Fibroblast of pulmonary artery (primary cell): ENCODE results near the gene RSPH1.

Experiments used
- DNase-seq: peaks from one replicate; pipeline ENCODE4 v3.0.0-alpha.2; 2010; ENCODE audit warnings: low read depth
- H3K4me3 ChIP-seq: replicated peaks from 2 replicates; pipeline ENCODE4 v1.5.1; 2011; ENCODE audit warnings: low read depth, mild to moderate bottlenecking, control low read depth, low read length, moderate library complexity
- TF ChIP-seq, protein P1 (sequence below): IDR thresholded peaks from 2 replicates; pipeline ENCODE4 v1.5.1; 2011; ENCODE audit warnings: mild to moderate bottlenecking, control low read depth, low read length, inconsistent platforms; ENCODE audit errors: missing control alignments

RSPH1 gene

GRCh38 chr21:42455754-42456440 lies 40.1 kb downstream of the RSPH1 start:
- no peak overlapping the region for H3K4me3 ChIP-seq
- TF ChIP-seq, protein P1, sequence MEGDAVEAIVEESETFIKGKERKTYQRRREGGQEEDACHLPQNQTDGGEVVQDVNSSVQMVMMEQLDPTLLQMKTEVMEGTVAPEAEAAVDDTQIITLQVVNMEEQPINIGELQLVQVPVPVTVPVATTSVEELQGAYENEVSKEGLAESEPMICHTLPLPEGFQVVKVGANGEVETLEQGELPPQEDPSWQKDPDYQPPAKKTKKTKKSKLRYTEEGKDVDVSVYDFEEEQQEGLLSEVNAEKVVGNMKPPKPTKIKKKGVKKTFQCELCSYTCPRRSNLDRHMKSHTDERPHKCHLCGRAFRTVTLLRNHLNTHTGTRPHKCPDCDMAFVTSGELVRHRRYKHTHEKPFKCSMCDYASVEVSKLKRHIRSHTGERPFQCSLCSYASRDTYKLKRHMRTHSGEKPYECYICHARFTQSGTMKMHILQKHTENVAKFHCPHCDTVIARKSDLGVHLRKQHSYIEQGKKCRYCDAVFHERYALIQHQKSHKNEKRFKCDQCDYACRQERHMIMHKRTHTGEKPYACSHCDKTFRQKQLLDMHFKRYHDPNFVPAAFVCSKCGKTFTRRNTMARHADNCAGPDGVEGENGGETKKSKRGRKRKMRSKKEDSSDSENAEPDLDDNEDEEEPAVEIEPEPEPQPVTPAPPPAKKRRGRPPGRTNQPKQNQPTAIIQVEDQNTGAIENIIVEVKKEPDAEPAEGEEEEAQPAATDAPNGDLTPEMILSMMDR: no peak
- no peak for DNase-seq

GRCh38 chr21:42455196-42455595 lies 40.8 kb downstream of the RSPH1 start:
- TF ChIP-seq, protein P1: no peak
- no peak overlapping the region for H3K4me3 ChIP-seq
- no peak for DNase-seq

DNA sequence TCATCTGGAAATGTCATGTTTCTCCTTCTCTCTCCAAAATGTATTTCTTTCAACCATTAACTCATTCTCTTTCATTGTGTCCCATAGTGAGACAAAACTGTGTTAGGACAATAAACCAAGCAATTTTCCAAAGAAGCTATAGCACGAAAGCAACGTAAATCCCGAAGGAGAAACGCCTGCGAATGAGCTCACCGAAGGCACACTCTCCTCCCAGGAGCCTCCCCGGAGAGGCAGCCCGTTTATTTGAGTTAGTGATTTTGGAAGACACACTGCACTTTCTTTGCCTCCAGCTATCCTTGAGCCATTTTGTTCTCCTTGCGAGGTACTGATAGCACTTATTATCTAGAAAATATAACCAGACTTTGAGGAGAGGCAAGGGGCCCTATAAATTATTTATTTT lies 41.2 kb downstream of the RSPH1 start:
- H3K4me3 ChIP-seq: no peak overlapping the region
- TF ChIP-seq, protein P1: no peak
- DNase-seq: no peak

DNA sequence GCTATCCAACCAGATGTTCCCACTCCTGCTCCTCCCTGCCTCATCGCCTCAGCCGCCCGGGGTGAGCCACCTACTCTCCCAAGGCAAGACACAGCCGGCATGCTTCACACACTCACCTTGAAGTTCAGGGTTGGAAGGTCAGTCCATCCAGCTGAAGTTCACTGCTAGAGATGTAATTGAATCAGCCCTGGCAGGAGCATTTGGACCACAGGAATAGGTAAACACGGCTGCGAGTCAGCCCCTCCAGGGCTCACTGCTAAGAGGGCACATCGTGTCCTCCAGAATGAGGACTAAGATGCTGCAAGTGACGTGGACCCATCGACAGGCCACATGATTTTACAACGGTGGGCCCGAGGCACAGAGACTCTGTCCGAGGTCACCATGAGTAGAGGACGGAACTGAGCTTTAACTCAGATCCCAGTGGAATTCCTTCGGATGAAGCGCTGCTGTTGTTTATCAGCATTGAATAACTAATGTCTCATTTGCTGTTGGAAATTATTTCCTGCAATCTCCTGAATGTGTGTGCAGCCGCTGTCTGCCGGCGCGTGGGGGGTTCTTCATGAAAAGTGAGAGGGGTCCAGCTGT lies 41.9 kb downstream of the RSPH1 start:
- TF ChIP-seq, protein P1: no peak
- no peak for DNase-seq
- H3K4me3 ChIP-seq: no peak overlapping the region

DNA sequence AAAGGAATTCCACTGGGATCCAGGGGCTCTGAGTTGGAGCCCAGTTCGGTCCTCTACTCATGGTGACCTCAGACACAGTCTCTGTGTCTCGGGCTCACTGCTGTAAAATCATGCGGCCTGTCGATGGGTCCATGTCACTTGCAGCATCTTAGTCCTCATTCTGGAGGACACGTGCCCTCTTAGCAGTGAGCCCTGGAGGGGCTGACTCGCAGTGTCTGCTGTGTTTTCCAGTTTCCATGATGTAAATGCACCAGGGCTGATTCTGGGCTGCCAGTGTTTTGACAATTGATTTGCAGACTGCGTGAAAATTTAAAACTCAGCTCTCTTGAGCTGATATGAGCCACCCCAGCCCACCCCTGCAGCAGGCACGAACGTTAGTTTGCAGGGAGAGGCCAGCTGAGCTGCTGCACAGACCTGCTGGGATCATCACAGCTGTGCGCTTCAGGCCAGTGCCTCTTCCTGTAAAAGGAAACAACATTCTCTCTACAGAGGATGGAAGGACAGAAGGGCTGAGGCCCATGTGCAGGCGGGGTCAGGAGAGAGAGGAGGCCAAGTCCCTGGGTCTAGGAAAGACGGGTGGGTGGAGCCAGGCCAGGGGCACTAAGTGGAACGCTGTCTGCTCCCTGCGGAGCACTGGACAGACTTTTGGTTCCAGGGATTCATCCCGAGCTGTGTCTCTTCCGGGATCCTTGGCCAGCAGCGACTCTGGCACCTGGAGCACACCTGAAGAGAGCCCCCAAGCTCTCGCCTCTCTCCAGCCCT lies 42.6 kb downstream of the RSPH1 start:
- H3K4me3 ChIP-seq: no peak overlapping the region
- no peak for DNase-seq
- TF ChIP-seq, protein P1: no peak

GRCh38 chr21:42452401-42453223 lies 43.4 kb downstream of the RSPH1 start:
- DNase-seq: no peak
- no peak overlapping the region for H3K4me3 ChIP-seq
- TF ChIP-seq, protein P1: no peak
